ENCODE measurements around the gene FOXP4.

DNA sequence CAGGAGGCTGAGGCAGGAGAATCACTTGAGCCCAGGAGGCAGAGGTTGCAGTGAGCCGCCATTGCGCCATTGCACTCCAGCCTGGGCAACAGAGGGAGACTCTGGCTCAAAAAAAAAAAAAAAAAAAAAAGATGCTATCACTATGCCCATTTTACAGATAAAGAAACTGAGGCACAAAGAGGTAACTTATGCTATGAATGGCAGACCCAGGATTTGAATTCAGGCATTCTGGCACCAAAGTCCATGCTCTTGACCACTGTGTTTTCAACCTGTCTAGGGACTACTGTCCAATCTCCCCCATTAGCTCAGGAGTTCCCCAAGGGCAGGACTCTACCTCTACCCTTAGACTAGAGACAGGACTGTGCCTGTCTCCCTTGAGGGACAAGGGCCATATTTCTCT lies 82.9 kb downstream of the FOXP4 start:
- TF ChIP-seq POLR2A (IDR thresholded peaks at IDR 0.05; ENCODE audit: low read length) = no peak
- TF ChIP-seq GATA1 (IDR thresholded peaks at IDR 0.05; ENCODE audit: low read depth, low read length) = no peak
